Effector CD4-positive, alpha-beta T cell (primary cell): ENCODE results near the gene IL36B.

Experiments
- DNase-seq: peaks from one replicate; pipeline ENCODE4 v3.0.0-alpha.2; 2020

The IL36B gene

GRCh38 chr2:113075600-113075999 lies 22.9 kb upstream of the IL36B start:
- DNase-seq = no peak

GRCh38 chr2:113075030-113075429 lies 22.4 kb upstream of the IL36B start:
- DNase-seq = no peak

- DNase-seq = no peak
Observed at GRCh38 chr2:113073325-113073834, 20.7 kb upstream of the IL36B start.

GRCh38 chr2:113072584-113072983 lies 19.9 kb upstream of the IL36B start:
- DNase-seq = no peak

GRCh38 chr2:113070606-113070975 lies 17.9 kb upstream of the IL36B start:
- no peak for DNase-seq

- no peak for DNase-seq
Observed at GRCh38 chr2:113069676-113070605, 17.3 kb upstream of the IL36B start.

GRCh38 chr2:113068706-113069485 lies 16.2 kb upstream of the IL36B start:
- DNase-seq = no peak

GRCh38 chr2:113068249-113068648 lies 15.6 kb upstream of the IL36B start:
- DNase-seq = no peak

- DNase-seq = no peak
Observed at GRCh38 chr2:113067681-113068080, 15.0 kb upstream of the IL36B start, which contains the start of gene IL1F10. IL1F10 (plus strand) TSS chr2:113067970; CDS start chr2:113072739, 4,769 bp downstream.

- DNase-seq = no peak
Observed at GRCh38 chr2:113064898-113065297, 12.2 kb upstream of the IL36B start.

- DNase-seq = no peak
Observed at GRCh38 chr2:113064281-113064680, 11.6 kb upstream of the IL36B start.

- DNase-seq = no peak
Observed at GRCh38 chr2:113061896-113062770, 9.5 kb upstream of the IL36B start.

- DNase-seq = no peak
Observed at GRCh38 chr2:113061241-113061640, 8.6 kb upstream of the IL36B start.

GRCh38 chr2:113060796-113061195 lies 8.1 kb upstream of the IL36B start:
- DNase-seq = no peak

- no peak for DNase-seq
Observed at GRCh38 chr2:113060396-113060795, 7.7 kb upstream of the IL36B start.

- DNase-seq = no peak
Observed at GRCh38 chr2:113058998-113059960, 6.6 kb upstream of the IL36B start, which contains the start of gene IL36RN. IL36RN (plus strand) TSS chr2:113059198; CDS start chr2:113059439, 241 bp downstream.

- DNase-seq = no peak
Observed at GRCh38 chr2:113058411-113058994, 5.8 kb upstream of the IL36B start.

- DNase-seq = no peak
Observed at GRCh38 chr2:113057117-113057516, 4.5 kb upstream of the IL36B start.

- DNase-seq = no peak
Observed at GRCh38 chr2:113056521-113056920, 3.9 kb upstream of the IL36B start.

- no peak for DNase-seq
Observed at GRCh38 chr2:113054066-113054465, 1.4 kb upstream of the IL36B start.

- DNase-seq = no peak
Observed at GRCh38 chr2:113053666-113054065, 999 bp upstream of the IL36B start.
